ENCODE results near the gene NR2C1. TPM values are rescaled to one million over a fixed set of nuclear protein-coding genes. Genes with fewer than 3 reads are reported as not detected.

Gene NR2C1
- total and polyA plus RNA-seq, 9 of the 15 experiments (the other 6 are each of a cell fraction or from before 2014, with no cell fraction given): 8.5 to 42.4 (median 35.6) TPM

- Histone ChIP-seq H4K20me1 (replicated peaks; ENCODE audit: control insufficient read depth, insufficient read depth, low read length) (peaks cover 7% of the 10 kb centered on the region), H3K36me3 (ENCODE audit: control insufficient read depth, insufficient read depth, low read length) (peaks cover 19% of the 10 kb centered on the region; the same call in 1 of the 3 replicates), H2AFZ (ENCODE audit: low read depth, low read length) (no peak overlapping the region), H3K9me3 (replicated peaks; ENCODE audit: control insufficient read depth, insufficient read depth, low read depth, low read length) (no peaks in the 10 kb centered on the region), H3K4me3 (no peak overlapping the region), H3K4me1 (replicated peaks in 1 of 2; ENCODE audit: control insufficient read depth in 2 of 2, insufficient read depth in 2 of 2, low read length in 2 of 2) (peaks cover 0 to 6% of the 10 kb centered on the region in 2 experiments; a peak in 3 of 5 replicates), H3K27me3 (ENCODE audit: control insufficient read depth in 2 of 2, insufficient read depth in 2 of 2, low read length in 2 of 2) (no peaks in the 10 kb centered on the region), H3K9ac (ENCODE audit: insufficient read depth in 1 of 2, low read depth in 2 of 2, low read length in 2 of 2) (no peak overlapping the region), H3K79me2 (ENCODE audit: control insufficient read depth, insufficient read depth, low read length) (no peaks in the 10 kb centered on the region), H3K27ac (ENCODE audit: extremely low read depth, low read depth, low read length) (no peak overlapping the region), H3K9me1 (ENCODE audit: control insufficient read depth, insufficient read depth, low read length) (peaks cover 4% of the 10 kb centered on the region), H3K4me2 (ENCODE audit: insufficient read depth, low read length) (no peak overlapping the region)
- intact Hi-C loops (cut with micrococcal nuclease) (no loop called here), in situ Hi-C loops (cut with MboI) (no loop called here)
- 76% methylated on average over 4 of the region's 4 CpGs for WGBS (ENCODE audit: insufficient coverage, low coverage, missing lambda C conversion rate)
- BruUV-seq (replicated peaks): no TSS peak
- DNase-seq (ENCODE audit: extremely low read depth in 1 of 4, low spot score in 3 of 4) (no peak), FAIRE-seq (no peak), ATAC-seq (no peak)
- CTCF ChIA-PET (ENCODE audit: low intra/inter-chr PET ratio): no interaction called here
- POLR2A ChIA-PET: interaction anchor here (1.4 kb wide), 1 partner anchor 14 kb away, joined by 3 read pairs; no protein-coding TSS in a partner anchor
- TF ChIP-seq CHD1 (IDR thresholded peaks at IDR 0.05; ENCODE audit: low read length): no peak
- no peak for TF ChIP-seq CTCFL (IDR thresholded peaks at IDR 0.05; ENCODE audit: borderline replicate concordance, insufficient read depth, low read depth, low read length, poor library complexity, severe bottlenecking)
- TF ChIP-seq PHB (CRISPR knock-in tag; IDR thresholded peaks at IDR 0.05): no peak
- TF ChIP-seq CUX1 (CRISPR knock-in tag; IDR thresholded peaks at IDR 0.05): no peak
- TF ChIP-seq CTBP1 (IDR thresholded peaks at IDR 0.05; ENCODE audit: borderline replicate concordance): no peak
- TF ChIP-seq CREB3 (tag; conservative IDR thresholded peaks at IDR 0.05; ENCODE audit: low read depth): no peak
- TF ChIP-seq SRSF7 (optimal IDR thresholded peaks at IDR 0.05; ENCODE audit: low read depth, low read length): no peak
- no peak for TF ChIP-seq ZFP91 (CRISPR knock-in tag; IDR thresholded peaks at IDR 0.05)
- no peak for TF ChIP-seq ZBTB9 (CRISPR knock-in tag; IDR thresholded peaks at IDR 0.05)
These were observed 25.9 kb upstream of the NR2C1 start for GRCh38 chr12:95099270-95099790.

Measured in K562 (cell line).